ENCODE data around the gene TET1. TPM values are rescaled to one million over a fixed set of nuclear protein-coding genes. Genes with fewer than 3 reads are reported as not detected.

TET1 gene
- polyA plus RNA-seq, 3 donors: 0.01 to 0.08 (median 0.06) TPM

GRCh38 chr10:68633281-68633680, 73.1 kb downstream of the TET1 start:
- Mint-ChIP-seq H3K36me3 (peaks cover 0 to 1% of the 10 kb centered on the region in 2 donors), H3K9me3 (peaks cover 0 to 2% (median 0%) of the 10 kb centered on the region in 7 donors), H3K27me3 (ENCODE audit: low read depth in 3 of 3) (peaks cover 0 to 6% (median 2%) of the 10 kb centered on the region in 3 donors), H3K4me3 (no peak overlapping the region), H3K4me1 (peaks cover 4% of the 10 kb centered on the region), H3K27ac (no peak overlapping the region)
- no peaks in the 10 kb centered on the region for H3K79me2 ChIP-seq (ENCODE audit: insufficient read depth, low read length)
- no peak overlapping the region for H3K4me2 ChIP-seq (replicated peaks; ENCODE audit: extremely low read depth, low read length, poor library complexity, severe bottlenecking)
- DNase-seq: no peak
- no CpG with 5 or more reads among the region's 4 CpGs for WGBS (ENCODE audit: insufficient coverage)
- no peak overlapping the region for H3K27ac ChIP-seq (ENCODE audit: low read depth in 1 of 2, low read length in 2 of 2)
- H3K9me3 ChIP-seq (replicated peaks in 1 of 2; ENCODE audit: control insufficient read depth in 1 of 2, insufficient read depth in 1 of 2, low read length in 2 of 2): no peaks in the 10 kb centered on the region
- no peak overlapping the region for H3K4me3 ChIP-seq (replicated peaks in 1 of 3; ENCODE audit: low read depth in 2 of 3, low read length in 3 of 3)
- H3K4me1 ChIP-seq (ENCODE audit: control insufficient read depth in 1 of 2, insufficient read depth in 2 of 2, low read length in 2 of 2): no peaks in the 10 kb centered on the region
- TF ChIP-seq, protein P1, sequence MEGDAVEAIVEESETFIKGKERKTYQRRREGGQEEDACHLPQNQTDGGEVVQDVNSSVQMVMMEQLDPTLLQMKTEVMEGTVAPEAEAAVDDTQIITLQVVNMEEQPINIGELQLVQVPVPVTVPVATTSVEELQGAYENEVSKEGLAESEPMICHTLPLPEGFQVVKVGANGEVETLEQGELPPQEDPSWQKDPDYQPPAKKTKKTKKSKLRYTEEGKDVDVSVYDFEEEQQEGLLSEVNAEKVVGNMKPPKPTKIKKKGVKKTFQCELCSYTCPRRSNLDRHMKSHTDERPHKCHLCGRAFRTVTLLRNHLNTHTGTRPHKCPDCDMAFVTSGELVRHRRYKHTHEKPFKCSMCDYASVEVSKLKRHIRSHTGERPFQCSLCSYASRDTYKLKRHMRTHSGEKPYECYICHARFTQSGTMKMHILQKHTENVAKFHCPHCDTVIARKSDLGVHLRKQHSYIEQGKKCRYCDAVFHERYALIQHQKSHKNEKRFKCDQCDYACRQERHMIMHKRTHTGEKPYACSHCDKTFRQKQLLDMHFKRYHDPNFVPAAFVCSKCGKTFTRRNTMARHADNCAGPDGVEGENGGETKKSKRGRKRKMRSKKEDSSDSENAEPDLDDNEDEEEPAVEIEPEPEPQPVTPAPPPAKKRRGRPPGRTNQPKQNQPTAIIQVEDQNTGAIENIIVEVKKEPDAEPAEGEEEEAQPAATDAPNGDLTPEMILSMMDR (IDR thresholded peaks at IDR 0.05): no peak
- intact Hi-C loops (cut with micrococcal nuclease): no loop called here
- H3K36me3 ChIP-seq (replicated peaks in 1 of 2; ENCODE audit: control insufficient read depth in 1 of 2, insufficient read depth in 2 of 2, low read length in 2 of 2): no peaks in the 10 kb centered on the region
- H4K20me1 ChIP-seq (ENCODE audit: insufficient read depth, low read length): no peaks in the 10 kb centered on the region
- H2AFZ ChIP-seq (ENCODE audit: insufficient read depth, low read depth, low read length, poor library complexity, severe bottlenecking): no peak overlapping the region
- no peak overlapping the region for H3K9ac ChIP-seq (ENCODE audit: insufficient read depth, low read length, poor library complexity, severe bottlenecking)
- no peaks in the 10 kb centered on the region for H3K27me3 ChIP-seq (ENCODE audit: control insufficient read depth in 2 of 2, insufficient read depth in 2 of 2, low read length in 2 of 2)

DNA sequence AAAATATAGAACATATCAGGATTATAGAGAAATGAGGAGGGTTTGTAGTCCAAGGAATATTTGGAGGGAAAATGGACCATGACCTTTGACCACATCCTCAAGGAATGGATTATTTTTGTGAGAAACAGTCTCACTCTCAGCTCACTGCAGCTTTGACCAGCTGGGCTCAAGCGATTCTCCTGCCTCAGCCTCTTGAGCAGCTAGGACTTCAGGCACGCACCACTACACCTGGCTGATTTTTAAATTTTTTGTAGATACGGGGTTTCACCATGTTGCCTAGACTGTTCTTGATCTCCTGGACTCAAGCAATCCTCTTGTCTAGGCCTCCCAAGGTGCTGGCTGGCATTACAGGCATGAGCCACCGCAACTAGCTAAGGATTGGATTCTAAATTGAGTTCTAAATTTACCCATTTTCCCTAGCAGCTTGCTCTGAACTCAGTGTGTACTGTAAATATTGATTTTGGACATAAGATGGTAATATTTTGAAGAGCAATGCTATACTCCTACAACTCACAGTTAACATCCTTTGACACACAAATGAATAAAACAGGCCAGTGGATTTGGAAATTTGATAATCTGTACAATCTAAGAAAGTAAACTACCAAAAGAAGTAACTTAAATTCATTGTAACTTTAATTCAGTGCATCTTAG, 73.8 kb downstream of the TET1 start:
- H3K4me2 ChIP-seq (replicated peaks; ENCODE audit: extremely low read depth, low read length, poor library complexity, severe bottlenecking): no peak overlapping the region
- H3K27ac Mint-ChIP-seq: no peak overlapping the region
- TF ChIP-seq, protein P1 (IDR thresholded peaks at IDR 0.05): no peak
- H3K79me2 ChIP-seq (ENCODE audit: insufficient read depth, low read length): no peaks in the 10 kb centered on the region
- H3K27ac ChIP-seq (ENCODE audit: low read depth in 1 of 2, low read length in 2 of 2): no peak overlapping the region
- H4K20me1 ChIP-seq (ENCODE audit: insufficient read depth, low read length): no peaks in the 10 kb centered on the region
- no peaks in the 10 kb centered on the region for H3K9me3 ChIP-seq (replicated peaks in 1 of 2; ENCODE audit: control insufficient read depth in 1 of 2, insufficient read depth in 1 of 2, low read length in 2 of 2)
- intact Hi-C loops (cut with micrococcal nuclease): no loop called here
- H3K4me3 Mint-ChIP-seq: no peak overlapping the region
- H3K9ac ChIP-seq (ENCODE audit: insufficient read depth, low read length, poor library complexity, severe bottlenecking): no peak overlapping the region
- H3K36me3 Mint-ChIP-seq: peaks cover 0 to 1% of the 10 kb centered on the region in 2 donors
- no peak overlapping the region for H3K4me3 ChIP-seq (replicated peaks in 1 of 3; ENCODE audit: low read depth in 2 of 3, low read length in 3 of 3)
- H3K4me1 Mint-ChIP-seq: no peaks in the 10 kb centered on the region
- no peaks in the 10 kb centered on the region for H3K27me3 ChIP-seq (ENCODE audit: control insufficient read depth in 2 of 2, insufficient read depth in 2 of 2, low read length in 2 of 2)
- H3K27me3 Mint-ChIP-seq (ENCODE audit: low read depth in 3 of 3): peaks cover 0 to 6% (median 2%) of the 10 kb centered on the region in 3 donors
- no peaks in the 10 kb centered on the region for H3K4me1 ChIP-seq (ENCODE audit: control insufficient read depth in 1 of 2, insufficient read depth in 2 of 2, low read length in 2 of 2)
- H2AFZ ChIP-seq (ENCODE audit: insufficient read depth, low read depth, low read length, poor library complexity, severe bottlenecking): no peak overlapping the region
- no peaks in the 10 kb centered on the region for H3K36me3 ChIP-seq (replicated peaks in 1 of 2; ENCODE audit: control insufficient read depth in 1 of 2, insufficient read depth in 2 of 2, low read length in 2 of 2)
- H3K9me3 Mint-ChIP-seq: peaks cover 0 to 2% (median 0%) of the 10 kb centered on the region in 7 donors
- no peak for DNase-seq
- whole genome bisulfite sequencing (ENCODE audit: insufficient coverage): 100% methylated on average over 1 of the region's 4 CpGs

Measured in CD14-positive monocyte (primary cell).